ENCODE measurements around the gene KLF15. TPM values are rescaled to one million over a fixed set of nuclear protein-coding genes. Genes with fewer than 3 reads are reported as not detected.
A peak's percentile ranks its signal among the peaks of the same experiment; 100 is the strongest.

Gene KLF15
- polyA plus RNA-seq, 6 donors from 2014 or later: 0.09 to 0.24 TPM; not detected in 4

DNA sequence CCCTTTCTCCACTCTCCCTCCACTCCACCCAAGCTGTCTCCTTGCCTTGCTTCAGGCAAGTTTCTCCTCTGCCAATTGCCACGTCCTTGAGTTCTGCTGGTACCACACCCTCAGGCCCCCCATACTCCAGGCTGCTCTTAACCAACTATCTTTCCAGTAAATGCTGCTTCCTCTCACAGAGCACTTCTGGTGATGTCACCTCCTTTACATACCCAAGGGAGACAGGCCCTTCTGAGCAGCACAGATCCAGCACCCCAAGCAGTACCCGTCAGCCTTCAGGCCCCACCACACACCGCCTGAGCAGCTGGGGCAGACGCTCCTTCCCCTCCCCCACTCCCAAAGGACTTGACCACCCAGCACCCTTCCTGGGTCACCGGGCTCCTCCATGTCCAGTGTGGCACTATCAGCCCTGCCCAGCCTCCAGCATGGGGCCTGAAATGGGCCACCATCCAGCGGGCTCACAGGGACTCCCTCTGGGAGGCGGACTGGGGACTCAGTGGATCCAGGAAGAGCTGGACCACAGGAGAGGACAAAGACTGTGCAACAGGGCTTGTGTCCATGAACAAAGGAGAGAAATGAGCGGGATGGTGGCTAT lies 50.2 kb downstream of the KLF15 start:
- DNase-seq (no peak), ATAC-seq (ENCODE audit: low read depth in 2 of 2) (no peak)
- Mint-ChIP-seq H3K27ac (no peak overlapping the region), H3K4me3 (no peak overlapping the region), H3K36me3 (peaks cover 7 to 17% of the 10 kb centered on the region in 2 donors), H3K4me1 (no peaks in the 10 kb centered on the region), H3K27me3 (peaks cover 0 to 9% (median 7%) of the 10 kb centered on the region in 3 donors), H3K9me3 (peaks cover 10 to 37% (median 22%) of the 10 kb centered on the region in 7 donors)

DNA sequence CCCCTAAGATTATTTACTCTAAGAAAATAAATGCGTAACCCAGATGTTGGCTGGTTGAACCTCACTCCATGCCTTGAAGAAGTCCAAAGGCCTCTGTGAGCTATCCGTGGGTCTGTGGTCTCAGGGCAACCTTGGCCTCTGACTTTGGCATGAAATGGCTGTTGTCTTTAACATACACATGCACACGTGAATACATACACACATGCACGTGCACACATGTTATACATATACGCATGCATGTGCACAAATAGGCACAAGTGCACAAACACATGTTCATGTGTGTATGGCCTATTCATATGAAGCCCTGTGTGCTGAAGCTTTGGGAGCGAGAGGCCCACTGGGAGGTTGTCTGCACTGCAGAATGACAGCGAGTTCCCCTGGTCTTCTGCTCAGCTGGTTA lies 50.8 kb downstream of the KLF15 start:
- ATAC-seq (ENCODE audit: low read depth in 2 of 2): no peak
- Mint-ChIP-seq H3K4me3 (no peak overlapping the region), H3K27me3 (peaks cover 0 to 9% (median 7%) of the 10 kb centered on the region in 3 donors), H3K27ac (no peak overlapping the region), H3K4me1 (no peaks in the 10 kb centered on the region), H3K9me3 (peaks cover 10 to 39% (median 22%) of the 10 kb centered on the region in 7 donors), H3K36me3 (peaks cover 7 to 17% of the 10 kb centered on the region in 2 donors)
- no peak for DNase-seq

- H3K27ac Mint-ChIP-seq: no peak overlapping the region
- peaks cover 7 to 17% of the 10 kb centered on the region in 2 donors for H3K36me3 Mint-ChIP-seq
Measured at GRCh38 chr3:126305427-126305826, 51.8 kb downstream of the KLF15 start.

DNA sequence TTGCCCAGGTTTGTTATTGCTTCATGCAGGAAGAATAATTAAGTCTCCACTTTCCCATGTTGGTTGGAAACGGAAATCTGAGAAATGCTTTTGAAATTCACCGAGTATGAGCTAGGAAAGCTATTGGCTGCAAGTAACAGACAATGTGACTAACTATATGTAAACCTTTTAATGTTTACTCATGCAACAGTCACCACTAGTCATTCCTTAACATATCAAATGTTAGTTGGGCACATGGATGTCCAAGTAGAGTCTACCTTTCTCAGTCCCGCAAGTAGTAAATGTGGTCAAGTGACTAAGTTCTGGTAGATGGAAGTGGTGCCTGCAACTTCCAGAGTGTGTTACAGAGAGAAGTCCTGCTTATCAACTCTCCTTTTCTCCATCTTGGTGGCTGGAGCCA lies 52.5 kb downstream of the KLF15 start:
- no peaks in the 10 kb centered on the region for H3K4me1 Mint-ChIP-seq
- no peak for DNase-seq
- ATAC-seq (ENCODE audit: low read depth in 2 of 2): no peak
- H3K36me3 Mint-ChIP-seq: peaks cover 7 to 17% of the 10 kb centered on the region in 2 donors
- H3K27me3 Mint-ChIP-seq: peaks cover 0 to 18% (median 15%) of the 10 kb centered on the region in 3 donors
- no peak overlapping the region for H3K27ac Mint-ChIP-seq
- H3K4me3 Mint-ChIP-seq: no peak overlapping the region
- H3K9me3 Mint-ChIP-seq: peaks cover 10 to 49% (median 22%) of the 10 kb centered on the region in 7 donors

More at GRCh38 chr3:126305427-126305826, 51.8 kb downstream of the KLF15 start:
- Mint-ChIP-seq H3K27me3 (peaks cover 0 to 14% (median 13%) of the 10 kb centered on the region in 3 donors), H3K4me3 (no peak overlapping the region), H3K9me3 (peaks cover 10 to 49% (median 22%) of the 10 kb centered on the region in 7 donors), H3K4me1 (no peaks in the 10 kb centered on the region)
- DNase-seq (no peak), ATAC-seq (ENCODE audit: low read depth in 2 of 2) (no peak)

- Mint-ChIP-seq H3K9me3 (peaks cover 10 to 49% (median 22%) of the 10 kb centered on the region in 7 donors), H3K27me3 (peaks cover 0 to 18% (median 13%) of the 10 kb centered on the region in 3 donors), H3K4me1 (no peaks in the 10 kb centered on the region), H3K27ac (no peak overlapping the region), H3K4me3 (no peak overlapping the region), H3K36me3 (peaks cover 7 to 17% of the 10 kb centered on the region in 2 donors)
- DNase-seq (no peak), ATAC-seq (ENCODE audit: low read depth in 2 of 2) (no peak)
Measured at GRCh38 chr3:126304291-126304690, 52.9 kb downstream of the KLF15 start.

DNA sequence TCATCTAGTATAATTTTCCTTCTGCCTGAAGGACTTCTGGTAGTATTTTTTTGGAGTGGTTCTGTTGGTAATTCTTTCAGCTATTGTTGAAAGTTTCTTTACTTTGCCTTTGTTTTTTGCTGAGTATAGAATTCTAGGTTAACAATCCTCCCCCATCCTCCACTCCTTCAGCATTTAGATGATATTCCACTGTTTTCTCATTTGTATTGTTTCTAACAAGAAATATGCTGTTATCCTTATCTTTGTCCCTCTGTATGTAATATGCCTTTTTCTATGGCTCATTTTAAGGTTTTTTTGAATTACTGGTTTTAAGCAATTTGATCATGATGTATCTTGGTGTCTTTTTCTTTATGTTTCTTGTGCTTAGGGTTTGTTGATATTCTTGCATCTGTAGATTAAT lies 53.9 kb downstream of the KLF15 start:
- DNase-seq (no peak), ATAC-seq (ENCODE audit: low read depth in 2 of 2) (no peak)
- Mint-ChIP-seq H3K27me3 (peaks cover 0 to 24% (median 5%) of the 10 kb centered on the region in 3 donors), H3K9me3 (peaks cover 10 to 56% (median 29%) of the 10 kb centered on the region in 7 donors), H3K36me3 (peaks cover 7 to 17% of the 10 kb centered on the region in 2 donors), H3K4me3 (no peak overlapping the region), H3K27ac (no peak overlapping the region), H3K4me1 (no peaks in the 10 kb centered on the region)

DNA sequence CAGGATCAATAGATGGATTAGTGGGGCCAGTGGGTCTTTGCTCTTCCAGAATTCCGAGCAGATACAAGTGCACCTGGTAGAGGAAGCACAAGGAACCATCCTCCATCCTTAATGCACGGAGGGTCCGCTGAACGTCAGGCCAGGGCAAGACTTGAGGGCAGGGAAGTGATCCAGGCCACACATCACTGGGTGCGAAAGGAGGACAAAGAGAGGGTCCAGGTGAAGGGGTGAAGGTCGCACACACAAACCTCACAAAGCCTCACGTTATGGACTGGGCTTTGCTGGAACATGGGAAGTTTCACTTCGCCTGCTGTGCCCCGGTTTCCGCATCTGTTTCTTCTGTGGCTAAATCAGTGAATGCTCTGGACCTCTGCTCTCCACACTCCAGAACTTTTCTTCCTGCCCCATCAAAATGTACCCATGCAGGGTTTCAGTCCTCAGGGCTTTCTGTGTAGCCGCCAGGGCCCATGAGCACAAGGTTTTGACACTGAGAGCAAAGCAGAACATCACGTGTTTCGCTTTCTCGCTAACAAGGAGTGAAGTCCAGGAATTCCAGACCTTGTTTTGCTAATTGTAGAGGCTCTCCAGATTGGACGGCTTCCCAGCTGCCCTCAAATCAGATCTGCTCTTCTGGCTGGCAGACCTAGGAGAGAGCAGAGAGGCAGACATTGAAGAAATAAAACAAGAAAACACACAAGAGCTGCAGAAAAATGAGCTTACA lies 56.3 kb downstream of the KLF15 start:
- DNase-seq (no peak), ATAC-seq (ENCODE audit: low read depth in 2 of 2) (no peak)
- H3K9me3 Mint-ChIP-seq: peaks cover 10 to 55% (median 28%) of the 10 kb centered on the region in 7 donors
- H3K4me3 Mint-ChIP-seq: no peak overlapping the region
- no peaks in the 10 kb centered on the region for H3K4me1 Mint-ChIP-seq
- H3K27ac Mint-ChIP-seq: no peak overlapping the region
- peaks cover 7 to 17% of the 10 kb centered on the region in 2 donors for H3K36me3 Mint-ChIP-seq
- peaks cover 0 to 24% (median 5%) of the 10 kb centered on the region in 3 donors for H3K27me3 Mint-ChIP-seq

GRCh38 chr3:126300001-126300760 lies 57.0 kb downstream of the KLF15 start:
- Mint-ChIP-seq H3K27ac (no peak overlapping the region), H3K9me3 (peaks cover 10 to 48% (median 28%) of the 10 kb centered on the region in 7 donors), H3K4me3 (peak overlapping the region in 1 of 8 donors; percentile 68), H3K27me3 (peaks cover 0 to 24% (median 5%) of the 10 kb centered on the region in 3 donors), H3K4me1 (no peaks in the 10 kb centered on the region), H3K36me3 (peaks cover 7 to 17% of the 10 kb centered on the region in 2 donors)
- ATAC-seq (ENCODE audit: low read depth in 2 of 2) (no peak), DNase-seq (no peak)

DNA sequence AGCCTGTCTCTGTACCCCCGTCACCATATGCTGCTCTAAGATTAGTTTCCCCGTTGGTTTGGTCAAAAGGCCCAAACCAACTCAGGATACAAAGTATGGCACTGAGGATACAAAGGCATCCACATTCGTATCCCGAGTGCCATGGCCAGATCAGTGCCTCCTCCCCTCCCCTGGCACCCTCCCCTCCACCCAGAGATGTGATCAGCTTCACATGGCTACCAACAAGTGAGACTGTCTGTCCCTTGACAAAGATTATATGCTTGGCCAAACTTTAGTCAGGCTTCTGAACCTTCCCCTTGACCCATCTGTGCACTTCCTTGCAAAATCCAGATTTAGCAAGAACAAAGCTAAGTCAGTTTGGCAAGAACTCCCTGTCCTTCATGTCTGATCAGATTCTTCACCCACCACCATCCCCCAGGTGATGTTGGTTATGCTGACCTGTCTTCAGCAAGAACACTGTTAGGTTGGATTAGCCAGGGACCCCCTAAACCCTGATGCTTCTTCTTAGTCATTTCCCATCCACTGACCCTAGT lies 61.7 kb downstream of the KLF15 start:
- DNase-seq (no peak), ATAC-seq (ENCODE audit: low read depth in 2 of 2) (no peak)
- H3K9me3 Mint-ChIP-seq: peaks cover 1 to 9% (median 4%) of the 10 kb centered on the region in 7 donors
- H3K36me3 Mint-ChIP-seq: no peaks in the 10 kb centered on the region
- peaks cover 4 to 30% (median 20%) of the 10 kb centered on the region in 3 donors for H3K27me3 Mint-ChIP-seq
- H3K27ac Mint-ChIP-seq: no peak overlapping the region
- no peak overlapping the region for H3K4me3 Mint-ChIP-seq
- no peaks in the 10 kb centered on the region for H3K4me1 Mint-ChIP-seq

DNA sequence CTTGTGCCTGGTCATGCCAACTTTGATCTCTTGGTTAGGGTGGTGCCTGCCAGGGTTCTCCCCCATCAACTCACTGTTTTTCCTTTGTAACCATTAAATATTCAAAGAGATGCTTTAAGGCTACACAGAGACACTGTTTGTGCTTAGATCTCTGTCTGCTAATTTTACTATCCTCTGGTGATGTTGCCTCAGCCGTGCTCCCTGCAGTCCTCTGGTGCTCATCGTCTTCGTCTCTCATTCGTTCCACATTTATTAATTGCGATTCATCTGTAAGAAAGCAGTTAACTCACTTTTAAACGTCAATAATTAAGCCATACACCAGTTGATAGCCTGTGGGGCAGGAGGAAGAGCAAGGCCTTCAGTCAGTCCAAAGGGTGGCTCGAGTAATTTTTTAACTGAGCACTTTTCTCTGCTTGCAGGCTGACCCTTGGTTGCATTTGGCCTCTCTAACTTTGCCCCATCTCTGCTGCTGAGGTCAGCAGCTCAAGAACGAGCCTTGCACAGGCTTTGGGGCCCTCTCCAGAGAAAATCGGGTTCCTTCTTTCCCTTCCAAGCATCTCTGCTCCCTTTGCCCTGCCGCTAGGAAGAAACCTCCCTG lies 62.9 kb downstream of the KLF15 start:
- DNase-seq: no peak
- ATAC-seq (ENCODE audit: low read depth in 2 of 2): no peak
- Mint-ChIP-seq H3K27me3 (peaks cover 13 to 37% (median 28%) of the 10 kb centered on the region in 3 donors), H3K4me3 (no peak overlapping the region), H3K4me1 (no peaks in the 10 kb centered on the region), H3K36me3 (no peaks in the 10 kb centered on the region), H3K27ac (no peak overlapping the region), H3K9me3 (peaks cover 0 to 9% (median 4%) of the 10 kb centered on the region in 7 donors)

DNA sequence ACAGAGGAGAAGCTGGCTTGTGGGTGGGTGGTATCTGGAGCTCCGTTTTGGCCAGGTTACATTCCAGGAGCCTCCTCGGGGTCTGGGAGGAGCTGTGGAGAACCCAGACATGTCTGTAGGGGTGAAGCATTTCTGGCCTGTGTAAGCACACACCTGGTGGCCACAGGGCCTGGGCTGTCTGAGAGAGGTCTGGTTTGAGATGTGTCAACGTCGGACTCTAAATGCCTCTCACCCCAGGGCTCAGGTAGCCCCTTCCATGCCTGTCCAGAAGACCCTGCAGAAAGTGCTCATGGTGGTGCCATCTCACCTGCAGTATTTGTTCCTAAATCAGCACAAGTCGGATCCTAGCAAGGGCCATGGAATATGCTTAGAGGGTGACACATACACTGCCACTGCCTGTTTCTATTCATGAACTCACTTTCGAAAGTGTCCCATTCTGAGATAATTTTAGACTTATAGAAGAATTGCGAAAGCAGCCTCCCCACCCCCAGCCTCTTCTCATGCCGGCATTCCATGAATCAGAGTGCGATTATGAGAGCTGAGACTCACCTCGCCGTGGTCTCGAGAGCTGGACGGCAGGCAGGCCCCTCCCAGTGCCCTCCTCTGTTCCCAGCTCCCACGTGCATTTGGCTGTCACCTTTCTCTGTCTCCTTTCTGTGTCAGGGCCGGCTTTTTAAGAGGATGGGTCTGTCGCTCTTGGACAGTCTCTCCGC lies 63.7 kb downstream of the KLF15 start:
- H3K36me3 Mint-ChIP-seq: no peaks in the 10 kb centered on the region
- no peak for ATAC-seq (ENCODE audit: low read depth in 2 of 2)
- no peak overlapping the region for H3K4me3 Mint-ChIP-seq

More for the DNA sequence above, 63.7 kb downstream of the KLF15 start:
- Mint-ChIP-seq H3K27me3 (peaks cover 15 to 33% (median 33%) of the 10 kb centered on the region in 3 donors), H3K27ac (no peak overlapping the region), H3K9me3 (peaks cover 0 to 4% (median 2%) of the 10 kb centered on the region in 7 donors), H3K4me1 (no peaks in the 10 kb centered on the region)
- DNase-seq: no peak
